Neural cell (in vitro differentiated cells): ENCODE measurements around the gene CSH1.

Source experiments
- EP300 ChIP-seq: fragments of 450-650 bp; conservative IDR thresholded peaks from 2 replicates; pipeline ENCODE4 v1.6.1; 2014; ENCODE audit warnings: antibody characterized with exemption, mild to moderate bottlenecking, moderate library complexity; ENCODE audit not compliant: poor library complexity, severe bottlenecking
- EZH2 ChIP-seq: fragments of 200-600, 300-800 bp; shearing (Covaris generic), sonication (generic); IDR thresholded peaks from 2 replicates; pipeline ENCODE4 v1.6.1; 2014; ENCODE audit warnings: antibody characterized with exemption, low read length, borderline replicate concordance, mild to moderate bottlenecking; ENCODE audit not compliant: insufficient read depth, poor library complexity, severe bottlenecking
- MXI1 ChIP-seq: fragments of 450-650 bp; conservative IDR thresholded peaks from 2 replicates; pipeline ENCODE4 v1.6.1; 2014; ENCODE audit warnings: antibody characterized with exemption, mild to moderate bottlenecking; ENCODE audit not compliant: poor library complexity, severe bottlenecking
- POLR2AphosphoS5 ChIP-seq: IDR thresholded peaks from 2 replicates; pipeline ENCODE4 v1.6.1; 2012
- RAD21 ChIP-seq: fragments of 450-650 bp; conservative IDR thresholded peaks from 2 replicates; pipeline ENCODE4 v1.6.1; 2014; ENCODE audit warnings: antibody characterized with exemption, mild to moderate bottlenecking, moderate library complexity
- SMC3 ChIP-seq: fragments of 450-650 bp; conservative IDR thresholded peaks from 2 replicates; pipeline ENCODE4 v1.6.1; 2014; ENCODE audit warnings: antibody characterized with exemption, mild to moderate bottlenecking, moderate library complexity; ENCODE audit not compliant: poor library complexity
- TAF1 ChIP-seq: IDR thresholded peaks from 2 replicates; pipeline ENCODE4 v1.6.1; 2012; ENCODE audit warnings: low read depth
- TF ChIP-seq, protein P1 (sequence below): fragments of 450-650 bp; IDR thresholded peaks from 2 replicates; pipeline ENCODE4 v1.5.1; 2014; ENCODE audit warnings: antibody characterized with exemption, mild to moderate bottlenecking, moderate library complexity; ENCODE audit not compliant: poor library complexity, severe bottlenecking
- TF ChIP-seq, protein P2 (sequence below): IDR thresholded peaks from 2 replicates; pipeline ENCODE4 v1.6.1; 2012; ENCODE audit warnings: borderline replicate concordance

DNA sequence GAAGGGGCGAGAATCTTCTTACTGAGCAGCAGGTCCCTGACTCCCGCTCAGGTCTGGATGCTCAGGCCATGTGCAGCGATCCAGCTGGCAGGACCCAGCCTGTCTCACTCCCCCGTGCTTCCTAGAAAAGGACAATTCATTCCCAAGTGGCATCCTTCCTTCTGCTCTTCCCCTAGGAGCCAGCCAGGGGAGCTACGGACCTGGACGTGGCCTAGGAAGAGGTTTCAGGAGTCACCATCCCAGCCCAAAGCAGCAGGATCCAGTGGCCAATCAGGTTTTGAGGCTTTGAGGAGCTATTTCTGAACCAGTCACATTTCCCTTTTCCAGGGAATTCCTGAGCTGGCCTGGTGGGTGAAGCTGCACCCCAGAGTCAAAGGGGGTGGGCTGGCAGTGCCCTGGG, 43.5 kb upstream of the CSH1 start:
- TF ChIP-seq, protein P1, sequence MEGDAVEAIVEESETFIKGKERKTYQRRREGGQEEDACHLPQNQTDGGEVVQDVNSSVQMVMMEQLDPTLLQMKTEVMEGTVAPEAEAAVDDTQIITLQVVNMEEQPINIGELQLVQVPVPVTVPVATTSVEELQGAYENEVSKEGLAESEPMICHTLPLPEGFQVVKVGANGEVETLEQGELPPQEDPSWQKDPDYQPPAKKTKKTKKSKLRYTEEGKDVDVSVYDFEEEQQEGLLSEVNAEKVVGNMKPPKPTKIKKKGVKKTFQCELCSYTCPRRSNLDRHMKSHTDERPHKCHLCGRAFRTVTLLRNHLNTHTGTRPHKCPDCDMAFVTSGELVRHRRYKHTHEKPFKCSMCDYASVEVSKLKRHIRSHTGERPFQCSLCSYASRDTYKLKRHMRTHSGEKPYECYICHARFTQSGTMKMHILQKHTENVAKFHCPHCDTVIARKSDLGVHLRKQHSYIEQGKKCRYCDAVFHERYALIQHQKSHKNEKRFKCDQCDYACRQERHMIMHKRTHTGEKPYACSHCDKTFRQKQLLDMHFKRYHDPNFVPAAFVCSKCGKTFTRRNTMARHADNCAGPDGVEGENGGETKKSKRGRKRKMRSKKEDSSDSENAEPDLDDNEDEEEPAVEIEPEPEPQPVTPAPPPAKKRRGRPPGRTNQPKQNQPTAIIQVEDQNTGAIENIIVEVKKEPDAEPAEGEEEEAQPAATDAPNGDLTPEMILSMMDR = no peak
- TF ChIP-seq, protein P2, sequence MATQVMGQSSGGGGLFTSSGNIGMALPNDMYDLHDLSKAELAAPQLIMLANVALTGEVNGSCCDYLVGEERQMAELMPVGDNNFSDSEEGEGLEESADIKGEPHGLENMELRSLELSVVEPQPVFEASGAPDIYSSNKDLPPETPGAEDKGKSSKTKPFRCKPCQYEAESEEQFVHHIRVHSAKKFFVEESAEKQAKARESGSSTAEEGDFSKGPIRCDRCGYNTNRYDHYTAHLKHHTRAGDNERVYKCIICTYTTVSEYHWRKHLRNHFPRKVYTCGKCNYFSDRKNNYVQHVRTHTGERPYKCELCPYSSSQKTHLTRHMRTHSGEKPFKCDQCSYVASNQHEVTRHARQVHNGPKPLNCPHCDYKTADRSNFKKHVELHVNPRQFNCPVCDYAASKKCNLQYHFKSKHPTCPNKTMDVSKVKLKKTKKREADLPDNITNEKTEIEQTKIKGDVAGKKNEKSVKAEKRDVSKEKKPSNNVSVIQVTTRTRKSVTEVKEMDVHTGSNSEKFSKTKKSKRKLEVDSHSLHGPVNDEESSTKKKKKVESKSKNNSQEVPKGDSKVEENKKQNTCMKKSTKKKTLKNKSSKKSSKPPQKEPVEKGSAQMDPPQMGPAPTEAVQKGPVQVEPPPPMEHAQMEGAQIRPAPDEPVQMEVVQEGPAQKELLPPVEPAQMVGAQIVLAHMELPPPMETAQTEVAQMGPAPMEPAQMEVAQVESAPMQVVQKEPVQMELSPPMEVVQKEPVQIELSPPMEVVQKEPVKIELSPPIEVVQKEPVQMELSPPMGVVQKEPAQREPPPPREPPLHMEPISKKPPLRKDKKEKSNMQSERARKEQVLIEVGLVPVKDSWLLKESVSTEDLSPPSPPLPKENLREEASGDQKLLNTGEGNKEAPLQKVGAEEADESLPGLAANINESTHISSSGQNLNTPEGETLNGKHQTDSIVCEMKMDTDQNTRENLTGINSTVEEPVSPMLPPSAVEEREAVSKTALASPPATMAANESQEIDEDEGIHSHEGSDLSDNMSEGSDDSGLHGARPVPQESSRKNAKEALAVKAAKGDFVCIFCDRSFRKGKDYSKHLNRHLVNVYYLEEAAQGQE = no peak
- TF ChIP-seq EZH2 (no peak), EP300 (no peak), TAF1 (no peak), RAD21 (no peak), POLR2AphosphoS5 (no peak), MXI1 (no peak), SMC3 (no peak)
